ENCODE results near the gene HOXA13.

HOXA13 gene

GRCh38 chr7:27146491-27147198, 53.2 kb downstream of the HOXA13 start:
- DNase-seq: peak; percentile 19

DNA sequence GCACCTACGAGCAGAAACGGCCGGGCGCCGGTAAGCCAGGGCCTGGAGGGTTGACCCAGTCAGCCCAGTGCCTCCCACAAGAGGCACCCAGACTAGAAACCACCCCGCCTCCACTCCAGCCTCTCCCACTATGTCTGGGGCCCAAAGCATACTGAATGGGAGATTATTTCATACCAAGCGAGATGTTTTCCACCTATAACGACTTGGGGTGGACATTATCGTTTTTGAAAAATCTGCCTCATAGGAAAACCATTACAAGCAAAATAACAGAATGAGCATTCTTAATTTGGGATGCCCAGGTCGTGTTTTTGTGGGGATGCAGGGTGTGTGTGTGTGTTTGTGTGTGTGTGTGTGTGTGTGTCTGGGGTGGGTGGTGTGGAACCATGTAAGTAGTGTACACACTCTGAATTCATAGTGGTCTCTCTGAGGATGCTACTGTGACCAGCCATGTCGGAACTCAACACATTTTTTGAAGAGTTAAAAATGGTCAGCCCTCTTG, 53.9 kb downstream of the HOXA13 start:
- no peak for DNase-seq

DNA sequence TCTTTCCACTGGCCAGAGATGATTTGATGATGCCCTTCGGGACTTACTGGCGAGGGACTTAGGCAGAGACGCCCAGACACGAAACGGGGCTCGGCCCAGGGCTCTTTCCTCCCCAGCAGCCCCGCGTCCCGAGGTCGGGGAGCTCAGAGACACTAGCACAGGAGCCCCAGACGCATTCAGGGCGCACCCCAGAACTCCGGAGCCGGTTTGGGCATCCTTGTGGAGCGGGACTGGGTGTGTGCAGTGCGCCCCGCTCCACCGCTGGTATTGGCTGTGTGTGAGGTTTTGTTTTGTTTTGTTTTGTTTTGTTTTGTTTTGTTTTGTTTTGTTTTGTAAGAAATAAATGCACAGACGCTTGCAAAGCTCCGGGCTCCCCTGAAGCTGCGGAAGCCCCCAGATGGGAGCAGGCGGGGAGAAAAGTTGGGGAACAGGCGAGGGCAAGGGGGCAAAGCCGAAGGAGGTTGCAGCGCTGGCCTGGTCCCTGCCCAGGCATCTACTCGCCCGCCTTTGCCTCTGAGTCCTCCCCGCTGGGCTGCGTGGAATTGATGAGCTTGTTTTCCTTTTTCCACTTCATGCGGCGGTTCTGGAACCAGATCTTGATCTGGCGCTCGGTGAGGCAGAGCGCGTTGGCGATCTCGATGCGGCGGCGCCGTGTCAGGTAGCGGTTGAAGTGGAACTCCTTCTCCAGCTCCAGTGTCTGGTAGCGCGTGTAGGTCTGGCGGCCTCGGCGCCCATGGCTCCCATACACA, 54.6 kb downstream of the HOXA13 start:
- DNase-seq: peak; percentile 37

DNA sequence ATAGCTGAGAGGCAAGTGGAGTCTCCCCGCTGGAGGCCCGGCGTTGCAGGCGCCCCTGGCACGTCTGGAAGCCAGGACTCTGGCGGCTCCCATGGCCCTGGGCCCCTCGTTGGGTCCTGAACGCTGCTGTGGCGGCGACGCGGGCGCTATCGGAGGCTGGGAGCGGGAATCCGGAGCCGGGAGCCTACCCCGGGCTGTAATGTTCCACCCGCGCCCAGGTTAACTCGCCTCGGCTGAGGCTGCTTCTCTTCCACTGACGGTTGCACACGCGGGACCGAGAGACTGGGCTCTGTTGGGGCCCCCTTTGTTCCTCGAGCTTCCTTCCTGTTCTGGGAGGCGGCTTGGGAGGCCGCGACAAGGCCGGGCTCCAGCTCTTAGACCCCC, 55.1 kb downstream of the HOXA13 start:
- DNase-seq: peak; percentile 35
